Tibial artery (tissue), 4 donors: ENCODE measurements around the gene NRP2.

ENCODE experiments used
- DNase-seq, 2 donors: peaks; one replicate each; pipeline ENCODE4 v3.0.0-alpha.2; 2019
- H3K27ac ChIP-seq, 2 donors: fragments of 200-600 bp; sonication (generic) in 1 of 2; 1 replicate in 1 of 2; 2 replicates in 1 of 2; pipeline ENCODE4 v1.5.1; 2018 to 2019; ENCODE audit warnings: mild to moderate bottlenecking in 1 of 2
- H3K27me3 ChIP-seq, 2 donors: fragments of 200-600 bp; sonication (generic) in 1 of 2; one replicate each; pipeline versions ENCODE4 v1.5.1 to v1.6.0; 2016 to 2019
- H3K36me3 ChIP-seq, 3 donors: fragments of 200-600 bp; sonication (generic) in 2 of 3; one replicate each; pipeline ENCODE4 v1.5.1; 2016 to 2019; ENCODE audit warnings: mild to moderate bottlenecking in 2 of 3
- H3K4me1 ChIP-seq, 4 donors: fragments of 200-600 bp; sonication (generic) in 2 of 4; 1 replicate in 3 of 4; 2 replicates in 1 of 4; pipeline ENCODE4 v1.5.1; 2016 to 2019
- H3K4me3 ChIP-seq, 2 donors: fragments of 200-600 bp; sonication (generic) in 1 of 2; 1 replicate in 1 of 2; 2 replicates in 1 of 2; pipeline ENCODE4 v1.5.1; 2018 to 2019; ENCODE audit warnings: mild to moderate bottlenecking in 2 of 2
- H3K9me3 ChIP-seq, 3 donors: fragments of 200-600 bp; sonication (generic) in 1 of 3; one replicate each; pipeline ENCODE4 v1.5.1; 2016 to 2019
- intact Hi-C: fragments of 100-400 bp; cut with DNase I; formaldehyde crosslinking; loops from one replicate; pipeline ENCODE4 v1.15.0; 2023; ENCODE audit warnings: low total_unique reads
- TF ChIP-seq, protein P1 (sequence below), 2 experiments: fragments of 200-600 bp in 1 of 2; fragments of 450-650 bp in 1 of 2; IDR thresholded peaks; one replicate each; pipeline ENCODE4 v1.5.1; 2017 to 2019; ENCODE audit warnings: antibody characterized with exemption in 2 of 2, mild to moderate bottlenecking in 1 of 2, moderate library complexity in 1 of 2

NRP2 gene

DNA sequence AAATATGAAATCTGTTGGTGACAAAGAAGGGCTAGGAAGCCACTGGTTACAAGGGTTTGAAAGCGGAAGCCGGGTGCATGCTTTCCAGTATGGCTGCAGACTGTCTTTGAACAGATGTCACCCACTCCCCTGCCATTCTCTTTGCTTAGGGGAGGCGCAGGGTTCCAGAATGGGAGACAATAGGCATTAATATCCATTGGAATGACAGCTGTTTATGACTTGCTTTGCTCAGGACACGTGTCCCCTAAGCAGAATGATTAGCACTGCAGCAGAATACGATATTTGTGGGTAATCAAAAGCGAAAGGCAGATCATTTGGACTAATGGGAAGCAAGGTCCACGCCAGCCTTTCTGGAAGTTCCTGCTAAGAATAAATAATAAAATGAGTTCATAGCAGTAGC, 25.8 kb upstream of the NRP2 start:
- intact Hi-C loops: no loop called here
- no peak for DNase-seq
- H3K4me1 ChIP-seq: peaks cover 0 to 30% (median 21%) of the 10 kb centered on the region in 4 donors
- H3K9me3 ChIP-seq: no peaks in the 10 kb centered on the region
- H3K27ac ChIP-seq: peak overlapping the region in 1 of 2 donors; percentile 13
- H3K27me3 ChIP-seq: no peaks in the 10 kb centered on the region
- TF ChIP-seq, protein P1, sequence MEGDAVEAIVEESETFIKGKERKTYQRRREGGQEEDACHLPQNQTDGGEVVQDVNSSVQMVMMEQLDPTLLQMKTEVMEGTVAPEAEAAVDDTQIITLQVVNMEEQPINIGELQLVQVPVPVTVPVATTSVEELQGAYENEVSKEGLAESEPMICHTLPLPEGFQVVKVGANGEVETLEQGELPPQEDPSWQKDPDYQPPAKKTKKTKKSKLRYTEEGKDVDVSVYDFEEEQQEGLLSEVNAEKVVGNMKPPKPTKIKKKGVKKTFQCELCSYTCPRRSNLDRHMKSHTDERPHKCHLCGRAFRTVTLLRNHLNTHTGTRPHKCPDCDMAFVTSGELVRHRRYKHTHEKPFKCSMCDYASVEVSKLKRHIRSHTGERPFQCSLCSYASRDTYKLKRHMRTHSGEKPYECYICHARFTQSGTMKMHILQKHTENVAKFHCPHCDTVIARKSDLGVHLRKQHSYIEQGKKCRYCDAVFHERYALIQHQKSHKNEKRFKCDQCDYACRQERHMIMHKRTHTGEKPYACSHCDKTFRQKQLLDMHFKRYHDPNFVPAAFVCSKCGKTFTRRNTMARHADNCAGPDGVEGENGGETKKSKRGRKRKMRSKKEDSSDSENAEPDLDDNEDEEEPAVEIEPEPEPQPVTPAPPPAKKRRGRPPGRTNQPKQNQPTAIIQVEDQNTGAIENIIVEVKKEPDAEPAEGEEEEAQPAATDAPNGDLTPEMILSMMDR (IDR thresholded peaks at IDR 0.05): no peak
- no peaks in the 10 kb centered on the region for H3K36me3 ChIP-seq
- no peak overlapping the region for H3K4me3 ChIP-seq

DNA sequence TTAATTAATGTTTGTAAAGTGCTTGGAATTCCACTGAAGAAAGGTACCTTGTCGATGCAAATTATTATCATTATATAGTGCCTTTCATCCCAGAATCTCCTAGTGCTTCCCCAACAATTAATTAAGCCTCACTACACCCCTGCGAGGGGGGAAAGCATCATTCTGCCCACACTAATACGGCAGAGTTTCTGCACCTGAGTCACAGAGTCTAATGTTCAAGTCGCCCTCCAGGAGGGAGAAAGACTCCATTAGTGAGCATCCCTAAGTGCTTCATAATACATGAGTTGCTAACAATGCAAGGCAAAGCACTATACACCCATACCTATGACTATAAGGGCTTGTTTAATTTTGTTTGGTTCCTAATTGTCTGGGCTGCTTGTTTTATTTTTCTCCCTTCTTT, 25.4 kb upstream of the NRP2 start:
- DNase-seq: no peak
- no peaks in the 10 kb centered on the region for H3K27me3 ChIP-seq
- no peaks in the 10 kb centered on the region for H3K36me3 ChIP-seq
- H3K4me1 ChIP-seq: peaks cover 0 to 30% (median 21%) of the 10 kb centered on the region in 4 donors
- no peaks in the 10 kb centered on the region for H3K9me3 ChIP-seq
- intact Hi-C loops: no loop called here
- H3K27ac ChIP-seq: peak overlapping the region in 1 of 2 donors; percentile 13
- TF ChIP-seq, protein P1 (IDR thresholded peaks at IDR 0.05): no peak
- no peak overlapping the region for H3K4me3 ChIP-seq

DNA sequence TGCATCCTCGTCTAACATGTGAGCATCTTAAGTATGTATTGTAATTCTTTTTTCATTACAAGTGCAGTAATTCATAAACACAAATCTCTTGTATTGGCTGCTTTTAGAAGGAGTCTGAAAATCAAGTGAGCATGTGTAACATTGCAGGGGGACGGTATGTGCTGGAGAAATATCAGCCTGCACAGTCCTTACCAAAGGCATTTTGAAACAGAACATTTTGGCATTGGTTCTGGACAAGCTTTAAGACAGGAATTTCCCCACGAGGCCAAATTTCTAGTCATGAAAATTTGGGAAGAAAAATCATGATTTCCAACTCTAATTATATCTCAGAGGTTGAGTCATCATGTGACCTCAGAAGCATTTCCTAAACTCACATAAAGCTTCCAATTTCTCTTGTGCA, 24.7 kb upstream of the NRP2 start:
- no peak overlapping the region for H3K4me3 ChIP-seq
- peak in 1 of 2 donors; percentile 41 for DNase-seq
- H3K27me3 ChIP-seq: no peaks in the 10 kb centered on the region
- peak overlapping the region in 1 of 2 donors; percentile 13 for H3K27ac ChIP-seq
- no peaks in the 10 kb centered on the region for H3K36me3 ChIP-seq
- no peaks in the 10 kb centered on the region for H3K9me3 ChIP-seq
- TF ChIP-seq, protein P1 (IDR thresholded peaks at IDR 0.05): no peak
- intact Hi-C loops: no loop called here
- peaks cover 0 to 30% (median 21%) of the 10 kb centered on the region in 4 donors for H3K4me1 ChIP-seq

DNA sequence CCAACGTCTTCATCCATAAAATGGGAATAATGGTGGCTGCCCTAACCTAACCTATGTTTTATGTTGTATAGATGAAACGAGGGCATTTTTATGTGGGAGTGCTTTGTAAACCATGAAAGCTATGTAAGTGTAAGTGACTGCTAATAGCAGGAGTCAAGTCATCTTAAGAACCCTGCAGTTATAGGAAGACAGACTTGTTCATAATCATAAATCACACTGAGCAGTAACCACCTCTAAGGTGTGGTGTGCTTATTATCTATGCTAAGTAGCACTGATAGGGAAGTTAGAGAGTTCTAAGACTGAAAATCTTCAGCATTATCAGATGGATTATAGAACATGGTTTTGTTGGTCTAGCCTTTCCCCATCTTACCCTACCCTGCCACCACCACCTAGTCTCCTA, 24.2 kb upstream of the NRP2 start:
- no peak for DNase-seq
- intact Hi-C loops: no loop called here
- Histone ChIP-seq H3K4me3 (no peak overlapping the region), H3K9me3 (no peaks in the 10 kb centered on the region), H3K36me3 (no peaks in the 10 kb centered on the region), H3K27ac (no peak overlapping the region), H3K4me1 (peaks cover 0 to 30% (median 21%) of the 10 kb centered on the region in 4 donors), H3K27me3 (no peaks in the 10 kb centered on the region)
- TF ChIP-seq, protein P1 (IDR thresholded peaks at IDR 0.05): no peak

DNA sequence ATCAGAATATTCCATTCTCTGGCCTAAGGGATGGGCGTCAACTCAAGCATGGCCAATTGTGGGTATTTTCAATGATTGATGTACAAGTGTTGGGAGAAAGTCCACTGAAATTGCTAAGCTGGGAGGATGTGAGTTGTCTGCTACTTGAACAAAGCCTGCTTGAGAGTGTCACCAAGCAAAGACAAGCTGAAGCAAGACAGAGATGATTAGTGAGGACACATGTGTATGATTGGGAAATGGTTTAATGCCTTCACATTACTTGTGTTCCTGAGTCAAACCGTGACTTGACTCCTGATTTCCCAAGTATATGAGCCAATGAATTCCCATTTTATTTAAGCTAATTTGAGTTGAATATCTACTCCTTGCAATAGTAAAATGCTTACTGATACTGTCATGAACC, 23.7 kb upstream of the NRP2 start:
- Histone ChIP-seq H3K4me1 (peaks cover 0 to 30% (median 21%) of the 10 kb centered on the region in 4 donors), H3K4me3 (no peak overlapping the region), H3K36me3 (no peaks in the 10 kb centered on the region), H3K9me3 (no peaks in the 10 kb centered on the region), H3K27ac (no peak overlapping the region), H3K27me3 (no peaks in the 10 kb centered on the region)
- intact Hi-C loops: no loop called here
- no peak for DNase-seq
- TF ChIP-seq, protein P1 (IDR thresholded peaks at IDR 0.05): no peak

DNA sequence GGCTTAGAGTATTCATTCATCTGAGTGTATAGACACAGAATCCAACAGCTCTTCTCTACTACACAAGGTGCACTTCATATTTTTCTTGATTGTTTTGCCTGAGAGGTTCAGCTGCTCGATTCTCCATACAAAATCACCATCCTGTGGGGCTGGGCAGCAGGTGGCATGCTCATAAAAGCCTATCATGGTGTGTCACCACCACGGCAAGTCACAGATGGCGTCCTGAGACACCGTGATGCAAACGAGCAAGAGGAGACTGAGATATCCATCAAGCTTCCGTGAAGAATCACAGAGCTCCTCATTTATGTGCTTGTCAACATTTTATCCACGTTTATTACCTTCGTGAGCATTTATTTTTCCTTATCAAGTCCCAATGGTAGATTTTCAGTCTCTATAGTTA, 22.4 kb upstream of the NRP2 start:
- Histone ChIP-seq H3K4me1 (peaks cover 0 to 30% (median 21%) of the 10 kb centered on the region in 4 donors), H3K36me3 (no peaks in the 10 kb centered on the region), H3K27ac (peak overlapping the region in 1 of 2 donors; percentile 12), H3K9me3 (no peaks in the 10 kb centered on the region), H3K27me3 (no peaks in the 10 kb centered on the region), H3K4me3 (no peak overlapping the region)
- intact Hi-C loops: no loop called here
- no peak for DNase-seq
- TF ChIP-seq, protein P1 (IDR thresholded peaks at IDR 0.05): no peak
